ENCODE data around the gene GIMAP8.
"Not testable (repeated sequence)": the region's sequence is repeated elsewhere in the genome, so short reads cannot be mapped to it uniquely, and the experiment has no call there.

Gene GIMAP8

GRCh38 chr7:150471886-150472285 is 21.5 kb downstream of the GIMAP8 start:
- DNase-seq: no peak

DNA sequence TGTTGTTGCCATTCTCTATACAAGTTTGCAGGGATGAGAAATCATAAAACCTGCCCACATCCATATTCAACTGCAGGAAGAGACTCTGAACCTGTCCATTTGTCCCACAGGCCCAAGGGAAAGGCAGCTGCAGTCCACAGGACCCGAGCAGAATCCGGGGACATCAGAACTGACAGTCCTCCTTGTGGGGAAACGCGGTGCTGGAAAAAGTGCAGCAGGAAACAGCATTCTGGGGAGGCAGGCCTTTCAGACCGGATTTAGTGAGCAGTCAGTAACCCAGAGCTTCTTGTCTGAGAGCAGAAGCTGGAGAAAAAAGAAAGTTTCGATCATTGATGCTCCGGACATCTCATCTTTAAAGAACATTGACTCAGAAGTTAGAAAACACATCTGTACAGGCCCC is 23.5 kb downstream of the GIMAP8 start:
- DNase-seq: no peak

DNA sequence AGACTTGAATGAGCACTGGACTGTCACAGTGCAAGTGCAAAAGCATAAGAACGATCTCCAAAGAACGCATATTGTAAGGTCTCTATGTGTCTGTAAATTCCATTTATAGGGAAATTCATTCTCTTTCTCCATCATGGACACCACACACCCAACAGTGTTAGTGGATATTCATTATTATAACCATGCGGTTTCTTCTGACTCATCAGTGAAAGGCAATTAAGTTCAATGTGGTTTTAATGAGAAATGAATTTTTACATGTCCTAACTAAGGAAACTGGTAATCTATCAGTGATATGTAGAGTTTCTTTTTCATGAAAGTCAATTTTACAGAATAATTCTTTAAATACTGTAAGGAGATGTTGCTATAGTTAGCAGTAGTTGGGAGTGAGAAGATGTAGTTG is 25.9 kb downstream of the GIMAP8 start:
- no peak for DNase-seq

- no peak for DNase-seq
These were observed 26.6 kb downstream of the GIMAP8 start for GRCh38 chr7:150476819-150477631.

- DNase-seq: no peak
These were observed 28.7 kb downstream of the GIMAP8 start for GRCh38 chr7:150479023-150479716.

GRCh38 chr7:150481186-150481920 is 30.9 kb downstream of the GIMAP8 start:
- peak; percentile 73 for DNase-seq

GRCh38 chr7:150481922-150482321 is 31.5 kb downstream of the GIMAP8 start:
- DNase-seq: no peak

DNA sequence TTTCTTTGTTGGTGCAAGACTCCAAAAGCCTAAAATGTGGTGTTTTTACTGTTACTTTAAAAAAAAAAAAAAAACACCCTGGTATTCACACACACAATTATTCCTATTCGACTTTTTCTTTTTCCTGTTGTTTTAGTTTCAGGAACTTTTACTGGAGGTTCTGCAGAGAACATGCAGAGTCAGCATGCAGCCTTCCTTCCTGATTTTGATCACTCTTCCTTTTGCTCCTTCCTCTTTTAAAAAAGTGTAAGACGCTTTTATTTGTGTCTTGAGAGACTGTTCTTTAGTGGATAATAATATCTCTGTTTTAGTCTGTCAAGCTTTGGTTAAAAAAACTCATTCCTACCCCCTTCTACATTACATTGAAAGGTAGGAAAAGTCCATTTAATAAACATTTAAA is 33.1 kb downstream of the GIMAP8 start:
- DNase-seq: not testable (repeated sequence)

DNA sequence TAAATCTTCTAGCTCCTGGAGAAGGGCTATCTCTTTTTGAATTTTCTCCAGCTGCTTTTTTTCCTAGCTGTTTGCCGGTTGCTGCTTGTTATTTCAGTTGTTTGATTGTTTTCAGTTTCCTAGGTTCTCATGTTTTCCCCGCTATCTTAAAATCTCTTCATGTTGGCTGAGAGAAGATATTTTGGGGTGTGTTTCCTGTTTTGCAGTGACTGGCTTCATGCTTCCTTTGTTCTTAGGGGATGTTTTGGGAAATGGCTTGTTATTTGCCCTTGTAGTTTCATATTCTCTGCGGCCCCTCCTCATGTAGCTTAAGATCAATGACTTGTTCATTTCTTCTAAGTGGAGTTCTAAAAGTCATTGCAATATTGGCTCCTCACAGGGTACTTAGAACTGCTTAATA is 33.6 kb downstream of the GIMAP8 start:
- not testable (repeated sequence) for DNase-seq

DNA sequence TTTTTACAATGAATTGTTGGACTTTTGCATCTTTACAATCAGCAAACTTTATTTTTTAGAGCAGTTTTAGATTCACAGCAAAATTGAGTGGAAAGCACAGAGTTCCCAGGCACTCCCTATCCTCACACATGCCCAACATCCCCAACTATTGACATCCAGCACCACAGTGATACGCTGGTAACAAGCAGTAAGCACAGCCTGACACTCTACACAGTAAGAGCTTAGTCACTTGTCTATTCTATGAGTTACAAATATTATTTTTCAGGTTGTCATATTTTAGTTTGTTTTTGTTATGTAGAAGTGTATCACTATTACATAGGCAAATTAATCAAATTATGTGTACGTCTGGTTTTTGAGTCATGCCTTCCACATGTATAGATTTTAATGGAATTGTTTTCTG is 37.2 kb downstream of the GIMAP8 start:
- no peak for DNase-seq

DNA sequence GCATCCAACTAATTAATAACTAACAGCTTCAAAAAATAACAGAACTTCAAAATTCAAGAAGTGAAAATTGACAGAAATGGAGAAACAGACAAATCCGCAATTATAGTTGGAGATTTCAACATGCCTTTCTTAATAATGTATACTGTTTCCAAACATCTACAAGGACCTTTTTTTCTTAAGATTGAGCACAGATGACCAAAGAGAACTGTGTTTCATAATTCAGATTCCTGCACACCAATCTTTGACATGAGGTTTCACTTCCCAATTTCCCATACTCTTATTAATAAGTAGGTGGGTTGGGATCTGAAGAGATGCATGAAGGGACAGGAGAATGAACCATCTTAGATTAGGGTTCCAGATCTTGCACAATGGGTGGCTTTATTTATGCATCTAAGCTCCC is 39.4 kb downstream of the GIMAP8 start:
- no peak for DNase-seq

DNA sequence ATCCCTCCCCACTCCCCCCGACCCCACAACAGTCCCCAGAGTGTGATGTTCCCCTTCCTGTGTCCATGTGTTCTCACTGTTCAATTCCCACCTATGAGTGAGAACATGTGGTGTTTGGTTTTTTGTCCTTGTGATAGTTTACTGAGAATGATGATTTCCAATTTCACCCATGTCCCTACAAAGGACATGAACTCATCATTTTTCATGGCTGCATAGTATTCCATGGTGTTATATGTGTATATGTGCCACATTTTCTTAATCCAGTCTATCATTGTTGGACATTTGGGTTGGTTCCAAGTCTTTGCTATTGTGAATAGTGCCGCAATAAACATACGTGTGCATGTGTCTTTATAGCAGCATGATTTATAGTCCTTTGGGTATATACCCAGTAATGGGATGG is 43.0 kb downstream of the GIMAP8 start:
- not testable (repeated sequence) for DNase-seq

GRCh38 chr7:150502519-150502918 is 52.1 kb downstream of the GIMAP8 start:
- no peak for DNase-seq

DNA sequence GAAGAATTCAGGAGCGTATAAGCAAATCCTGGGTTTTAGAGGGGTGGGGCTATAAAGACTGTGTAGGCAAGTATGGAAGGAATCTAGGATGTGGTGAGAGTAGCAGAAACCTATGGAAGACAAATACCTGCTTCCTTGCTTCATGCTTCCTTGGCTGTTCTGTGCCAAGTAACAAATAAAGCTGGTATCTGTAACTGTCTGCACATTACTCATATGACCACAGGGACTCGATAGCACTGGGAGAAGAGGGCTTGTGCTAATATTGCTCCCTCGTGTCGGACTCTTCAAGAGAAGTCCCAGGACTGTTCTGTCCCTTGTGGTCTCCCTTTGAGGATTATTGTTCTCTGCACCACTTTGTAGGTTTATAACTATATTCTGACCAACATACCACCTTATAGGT is 52.7 kb downstream of the GIMAP8 start:
- DNase-seq: no peak

DNA sequence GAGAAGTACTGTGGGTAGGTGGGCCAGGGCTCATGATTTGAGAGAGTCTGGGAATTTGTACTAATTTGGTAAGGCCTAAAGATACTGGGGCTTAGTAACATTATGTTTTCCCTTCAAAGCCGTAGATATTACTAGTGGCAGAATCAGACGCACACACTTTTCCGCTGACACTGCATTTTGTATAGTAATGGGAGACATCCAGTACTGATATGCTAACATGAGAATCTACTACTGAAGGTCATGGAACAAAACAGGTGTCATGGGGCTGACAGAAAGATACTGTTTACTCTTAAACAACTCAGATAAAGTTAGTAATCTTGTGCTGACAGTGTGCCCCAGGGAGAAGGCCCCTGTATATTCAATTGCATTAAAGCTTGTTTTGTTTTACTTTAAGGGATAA is 53.2 kb downstream of the GIMAP8 start:
- DNase-seq: no peak

DNA sequence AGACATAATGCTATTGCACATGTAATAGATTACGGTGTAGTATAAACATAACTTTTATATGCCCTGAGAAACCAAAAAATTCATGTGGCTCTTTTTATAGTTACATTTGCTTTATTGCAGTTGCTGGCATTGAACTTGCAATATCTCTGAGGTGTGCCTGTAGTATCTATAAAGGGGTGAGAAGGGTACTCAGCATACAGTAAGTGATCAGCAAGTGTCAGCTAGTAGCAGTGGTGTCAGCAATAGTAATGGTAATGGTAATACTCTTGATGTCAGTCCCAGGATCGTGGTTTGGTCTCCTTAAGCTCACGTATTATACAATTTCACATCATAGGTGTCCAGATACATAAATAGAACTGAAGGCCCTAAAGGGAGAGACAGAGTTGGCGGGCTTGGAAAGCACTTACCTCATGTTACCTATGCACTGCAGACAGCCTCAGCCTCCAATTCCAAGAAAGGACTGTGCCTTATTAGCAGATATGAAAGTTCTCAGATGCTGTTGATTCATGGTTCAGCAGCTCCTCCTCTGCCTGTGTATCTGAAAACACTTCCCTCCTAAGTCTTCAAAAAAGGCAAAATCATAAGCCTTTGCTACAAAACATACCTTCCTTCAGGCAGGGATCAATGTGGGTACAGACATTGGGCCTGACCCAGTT is 57.6 kb downstream of the GIMAP8 start:
- DNase-seq: no peak

DNA sequence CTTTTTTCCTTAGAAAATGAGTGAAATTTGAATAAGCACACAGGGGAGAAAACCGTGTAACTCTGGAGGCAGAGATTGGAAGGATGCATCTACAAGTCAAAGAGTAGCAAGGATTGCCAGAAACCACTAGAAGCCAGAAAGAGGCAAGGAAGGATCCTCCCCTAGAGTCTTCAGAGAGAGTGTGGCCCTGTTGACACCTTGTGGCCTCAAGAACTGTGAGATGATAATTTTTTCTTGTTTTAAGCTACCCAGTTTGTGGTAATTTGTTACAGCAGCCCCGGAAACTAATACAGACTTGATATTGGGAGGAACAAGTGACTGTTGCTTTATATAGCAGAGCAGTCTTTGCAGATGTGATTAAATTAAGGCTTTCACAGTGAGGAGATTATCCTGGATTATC is 60.6 kb downstream of the GIMAP8 start:
- DNase-seq: no peak

DNA sequence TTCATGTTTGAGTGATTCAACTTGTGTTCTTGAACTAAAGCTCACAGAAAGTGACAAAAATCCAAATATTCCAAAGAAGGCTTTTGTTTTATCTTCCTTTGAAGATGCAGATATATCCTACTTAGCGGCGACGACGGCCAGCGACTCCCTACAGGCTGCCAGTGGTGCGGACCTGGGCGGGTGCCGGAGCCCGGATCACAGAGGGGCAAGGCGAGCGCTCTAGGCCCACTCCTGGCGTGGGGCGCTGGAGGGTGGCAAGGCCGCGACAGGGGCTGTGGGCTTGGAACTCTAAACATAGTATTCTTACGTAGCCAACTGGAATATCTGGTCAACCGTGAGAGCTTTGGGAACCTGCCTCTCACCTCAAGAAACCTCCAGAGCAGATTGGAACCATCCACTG is 63.3 kb downstream of the GIMAP8 start:
- DNase-seq: no peak

DNA sequence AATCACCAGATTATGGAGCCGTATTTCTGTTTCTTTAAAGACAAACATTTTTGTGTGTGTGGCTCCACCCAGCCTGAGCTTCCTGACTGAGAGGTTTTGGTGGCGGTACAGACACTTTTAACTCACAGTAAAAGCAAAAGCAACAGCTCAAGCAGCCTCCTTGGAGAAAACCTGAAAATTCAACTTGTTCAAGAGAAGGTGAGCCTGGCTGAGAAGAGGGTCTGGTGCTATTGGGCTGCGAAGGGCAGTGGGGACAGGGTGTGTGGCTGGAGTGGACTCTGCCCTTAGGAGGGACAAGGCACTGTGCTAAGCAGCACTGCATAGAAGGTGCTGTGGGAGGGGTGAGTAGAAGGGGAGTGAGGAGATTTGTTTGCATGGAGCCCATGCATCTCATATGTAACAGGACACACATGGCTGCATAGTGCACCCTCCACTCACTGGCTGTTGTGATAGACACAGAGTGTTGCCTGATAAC is 64.4 kb downstream of the GIMAP8 start, which contains the start of gene GIMAP7:
Gene GIMAP7, plus strand, starts transcription at position 125 of the 475 bp plus-strand sequence. CDS start 5,103 bp downstream, outside the sequence.
- peak; percentile 71 for DNase-seq

GRCh38 chr7:150515248-150516147 is 65.1 kb downstream of the GIMAP8 start:
- no peak for DNase-seq

DNA sequence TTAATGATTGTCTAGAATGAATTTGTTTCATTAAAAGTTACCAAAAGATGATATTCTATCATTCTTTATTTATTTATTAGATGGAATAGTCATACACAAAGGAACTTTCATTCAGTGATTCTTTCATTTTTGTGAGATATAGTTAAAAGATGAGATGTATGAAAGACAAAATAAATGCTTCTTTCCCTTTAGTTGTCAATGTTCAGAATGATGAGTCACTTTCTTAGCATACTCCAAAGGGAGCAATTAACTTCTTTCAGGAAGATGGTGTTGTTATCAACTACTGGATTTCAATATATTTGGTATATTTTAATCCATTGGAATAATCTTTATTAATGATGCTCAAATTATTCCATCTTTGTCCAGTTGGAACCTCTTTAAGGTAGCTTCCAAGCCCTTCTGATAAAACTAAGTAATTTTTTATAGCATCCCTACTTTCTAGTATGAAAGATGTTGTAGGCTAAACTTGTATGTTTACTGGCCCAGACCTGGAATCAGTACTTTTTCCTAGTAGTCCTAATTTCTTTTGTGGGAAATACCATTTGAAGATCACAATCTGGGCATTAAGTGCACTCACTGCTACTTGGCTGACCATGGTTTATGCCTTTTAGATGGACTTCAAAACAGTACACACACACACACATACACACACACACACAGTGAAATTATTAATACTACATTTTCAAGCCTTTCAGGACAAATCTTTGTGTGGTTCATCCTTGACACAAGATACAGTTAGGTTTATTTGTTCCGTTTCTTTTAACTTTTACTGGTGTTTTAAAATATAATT is 66.7 kb downstream of the GIMAP8 start:
- DNase-seq: no peak
